ENCODE results near the gene FSHR.

The FSHR gene

DNA sequence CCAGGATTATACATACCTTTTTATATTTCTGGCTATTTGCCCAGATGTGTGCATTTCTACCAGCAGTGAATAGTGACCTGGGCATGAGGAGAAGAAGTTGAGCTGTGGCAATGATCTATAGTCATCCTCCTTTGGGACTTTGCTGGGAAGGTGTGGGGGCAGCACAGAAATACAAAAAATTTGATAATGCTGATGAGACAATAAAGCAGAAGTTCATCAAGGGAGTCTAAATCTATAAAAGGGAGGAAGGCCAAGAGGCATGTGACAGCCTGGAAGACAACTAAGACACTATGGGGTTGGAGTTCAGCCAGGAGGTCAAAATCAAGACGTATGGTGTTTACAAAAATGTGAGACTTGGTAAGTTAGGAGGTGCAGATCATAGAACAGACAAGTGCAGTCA is 52.2 kb downstream of the FSHR start:
- Mint-ChIP-seq H3K4me1 (no peaks in the 10 kb centered on the region), H3K4me3 (no peak overlapping the region), H3K27ac (no peak overlapping the region), H3K36me3 (ENCODE audit: low read depth) (no peaks in the 10 kb centered on the region), H3K9me3 (no peaks in the 10 kb centered on the region), H3K27me3 (ENCODE audit: low read depth) (no peaks in the 10 kb centered on the region)
- TF ChIP-seq, protein P1, sequence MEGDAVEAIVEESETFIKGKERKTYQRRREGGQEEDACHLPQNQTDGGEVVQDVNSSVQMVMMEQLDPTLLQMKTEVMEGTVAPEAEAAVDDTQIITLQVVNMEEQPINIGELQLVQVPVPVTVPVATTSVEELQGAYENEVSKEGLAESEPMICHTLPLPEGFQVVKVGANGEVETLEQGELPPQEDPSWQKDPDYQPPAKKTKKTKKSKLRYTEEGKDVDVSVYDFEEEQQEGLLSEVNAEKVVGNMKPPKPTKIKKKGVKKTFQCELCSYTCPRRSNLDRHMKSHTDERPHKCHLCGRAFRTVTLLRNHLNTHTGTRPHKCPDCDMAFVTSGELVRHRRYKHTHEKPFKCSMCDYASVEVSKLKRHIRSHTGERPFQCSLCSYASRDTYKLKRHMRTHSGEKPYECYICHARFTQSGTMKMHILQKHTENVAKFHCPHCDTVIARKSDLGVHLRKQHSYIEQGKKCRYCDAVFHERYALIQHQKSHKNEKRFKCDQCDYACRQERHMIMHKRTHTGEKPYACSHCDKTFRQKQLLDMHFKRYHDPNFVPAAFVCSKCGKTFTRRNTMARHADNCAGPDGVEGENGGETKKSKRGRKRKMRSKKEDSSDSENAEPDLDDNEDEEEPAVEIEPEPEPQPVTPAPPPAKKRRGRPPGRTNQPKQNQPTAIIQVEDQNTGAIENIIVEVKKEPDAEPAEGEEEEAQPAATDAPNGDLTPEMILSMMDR (IDR thresholded peaks at IDR 0.05; ENCODE audit: unreplicated experiment in 3 of 3), result no peak

DNA sequence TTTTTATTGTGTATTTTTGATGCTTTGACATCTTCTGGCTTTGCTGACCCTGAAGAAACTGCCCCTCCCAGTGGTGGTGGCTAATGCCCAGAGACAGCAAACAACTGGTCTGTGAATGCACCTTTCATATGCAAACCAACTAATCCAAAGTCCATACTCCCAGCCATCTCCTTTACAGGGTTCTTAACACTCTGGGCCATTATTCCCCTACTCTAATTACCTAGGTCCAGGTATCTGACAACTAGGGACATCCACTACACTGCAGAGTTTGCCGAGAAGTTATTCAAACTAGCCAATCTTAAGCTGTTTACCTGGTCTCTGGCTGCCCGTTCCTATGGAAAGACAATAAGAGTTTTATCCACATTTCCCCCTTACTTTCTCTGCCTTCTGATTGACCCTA is 73.6 kb downstream of the FSHR start:
- H3K36me3 Mint-ChIP-seq (ENCODE audit: low read depth), result no peaks in the 10 kb centered on the region
- H3K9me3 Mint-ChIP-seq, result peaks cover 18% of the 10 kb centered on the region
- no peak overlapping the region for H3K27ac Mint-ChIP-seq
- H3K4me1 Mint-ChIP-seq, result no peaks in the 10 kb centered on the region
- TF ChIP-seq, protein P1 (IDR thresholded peaks at IDR 0.05; ENCODE audit: unreplicated experiment in 3 of 3), result no peak
- H3K27me3 Mint-ChIP-seq (ENCODE audit: low read depth), result peaks cover 3% of the 10 kb centered on the region
- no peak overlapping the region for H3K4me3 Mint-ChIP-seq

DNA sequence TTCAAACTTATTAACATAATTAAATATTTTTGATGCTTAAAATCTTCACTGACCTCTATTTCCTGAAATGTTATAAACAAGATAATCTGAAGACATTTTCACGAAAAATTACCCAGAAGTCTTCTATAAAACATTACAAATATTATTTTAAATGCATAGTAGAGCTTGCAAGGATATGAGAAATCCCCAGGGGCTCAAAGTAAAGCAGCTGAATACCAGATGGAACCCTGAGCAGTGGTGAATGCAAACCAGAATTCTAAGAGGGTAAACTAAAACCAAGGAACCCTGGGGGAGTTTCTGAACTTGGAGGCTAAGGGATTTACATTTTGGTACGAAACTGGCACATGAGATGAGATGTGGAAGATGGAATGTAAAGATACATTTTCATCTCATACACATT is 83.6 kb downstream of the FSHR start:
- Mint-ChIP-seq H3K27me3 (ENCODE audit: low read depth) (no peaks in the 10 kb centered on the region), H3K9me3 (peaks cover 14% of the 10 kb centered on the region), H3K4me1 (no peaks in the 10 kb centered on the region), H3K4me3 (no peak overlapping the region), H3K36me3 (ENCODE audit: low read depth) (no peaks in the 10 kb centered on the region), H3K27ac (no peak overlapping the region)
- TF ChIP-seq, protein P1 (IDR thresholded peaks at IDR 0.05; ENCODE audit: unreplicated experiment in 3 of 3), result no peak

DNA sequence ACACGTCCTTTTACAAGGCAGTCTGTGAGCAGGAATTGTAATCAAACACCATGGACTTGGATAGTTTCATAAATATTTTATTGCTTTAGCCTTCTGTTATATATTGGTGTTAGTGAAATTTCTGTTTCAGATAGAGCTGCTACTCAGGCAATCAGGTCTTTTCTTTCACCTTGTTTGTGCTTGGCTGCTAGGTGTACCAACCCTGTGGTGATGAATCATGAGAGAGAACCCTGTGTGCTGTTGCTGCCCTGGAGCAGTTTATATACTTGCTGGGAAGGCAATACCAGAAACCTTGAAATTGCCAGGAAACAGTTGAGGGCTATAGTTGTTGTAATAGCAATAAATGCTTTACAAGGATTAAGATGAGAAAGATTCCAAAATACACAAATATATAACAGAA is 84.5 kb downstream of the FSHR start:
- no peaks in the 10 kb centered on the region for H3K27me3 Mint-ChIP-seq (ENCODE audit: low read depth)
- H3K9me3 Mint-ChIP-seq, result peaks cover 12% of the 10 kb centered on the region
- H3K4me1 Mint-ChIP-seq, result no peaks in the 10 kb centered on the region

DNA sequence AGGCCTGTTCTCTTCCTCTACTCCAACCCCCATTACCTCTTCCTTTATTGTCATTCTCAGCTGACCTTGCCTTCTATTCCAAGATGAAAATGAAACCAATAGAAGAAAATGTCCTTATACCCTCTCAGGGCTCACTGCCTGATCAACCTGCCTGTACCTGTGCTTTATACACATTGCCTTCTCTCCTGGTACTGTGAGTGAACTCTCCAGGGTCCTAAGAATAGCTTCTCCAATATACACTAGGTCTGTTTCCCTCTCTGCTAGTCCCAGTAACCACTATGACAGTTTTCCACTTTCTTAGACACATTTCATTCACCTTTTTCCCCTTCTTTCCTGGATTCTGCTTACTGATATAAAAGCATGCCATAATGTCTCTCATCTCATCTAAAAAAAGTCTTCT is 85.7 kb downstream of the FSHR start:
- no peaks in the 10 kb centered on the region for H3K27me3 Mint-ChIP-seq (ENCODE audit: low read depth)
- H3K36me3 Mint-ChIP-seq (ENCODE audit: low read depth), result no peaks in the 10 kb centered on the region
- TF ChIP-seq, protein P1 (IDR thresholded peaks at IDR 0.05; ENCODE audit: unreplicated experiment in 3 of 3), result no peak
- H3K9me3 Mint-ChIP-seq, result peaks cover 4% of the 10 kb centered on the region
- H3K4me1 Mint-ChIP-seq, result no peaks in the 10 kb centered on the region
- no peak overlapping the region for H3K4me3 Mint-ChIP-seq
- no peak overlapping the region for H3K27ac Mint-ChIP-seq

More for the DNA sequence above, 84.5 kb downstream of the FSHR start:
- Mint-ChIP-seq H3K36me3 (ENCODE audit: low read depth) (no peaks in the 10 kb centered on the region), H3K4me3 (no peak overlapping the region), H3K27ac (no peak overlapping the region)
- TF ChIP-seq, protein P1 (IDR thresholded peaks at IDR 0.05; ENCODE audit: unreplicated experiment in 3 of 3), result no peak

DNA sequence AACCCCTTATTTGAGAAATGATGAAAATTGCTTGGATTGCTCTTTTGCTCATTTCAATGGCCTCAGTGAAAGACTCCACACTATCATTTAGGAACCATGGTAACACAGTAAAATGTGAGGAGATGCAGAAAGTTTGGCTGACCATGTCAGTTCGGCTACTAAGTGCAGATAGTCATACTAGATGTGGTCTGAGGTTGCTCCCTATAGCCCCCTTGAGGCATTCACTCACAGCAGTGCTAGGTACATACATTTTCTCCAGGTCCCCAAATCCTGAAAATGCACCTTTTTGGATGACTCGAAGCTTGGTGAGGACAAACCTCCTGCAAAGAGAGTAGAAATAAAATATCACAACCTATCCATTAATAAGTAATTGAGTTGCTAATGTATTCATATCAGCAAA is 86.3 kb downstream of the FSHR start:
- Mint-ChIP-seq H3K27ac (no peak overlapping the region), H3K27me3 (ENCODE audit: low read depth) (no peaks in the 10 kb centered on the region), H3K4me1 (no peaks in the 10 kb centered on the region), H3K9me3 (peaks cover under 1% of the 10 kb centered on the region), H3K36me3 (ENCODE audit: low read depth) (no peaks in the 10 kb centered on the region), H3K4me3 (no peak overlapping the region)
- TF ChIP-seq, protein P1 (IDR thresholded peaks at IDR 0.05; ENCODE audit: unreplicated experiment in 3 of 3), result no peak
